ENCODE data around the gene PLPP1.

DNA sequence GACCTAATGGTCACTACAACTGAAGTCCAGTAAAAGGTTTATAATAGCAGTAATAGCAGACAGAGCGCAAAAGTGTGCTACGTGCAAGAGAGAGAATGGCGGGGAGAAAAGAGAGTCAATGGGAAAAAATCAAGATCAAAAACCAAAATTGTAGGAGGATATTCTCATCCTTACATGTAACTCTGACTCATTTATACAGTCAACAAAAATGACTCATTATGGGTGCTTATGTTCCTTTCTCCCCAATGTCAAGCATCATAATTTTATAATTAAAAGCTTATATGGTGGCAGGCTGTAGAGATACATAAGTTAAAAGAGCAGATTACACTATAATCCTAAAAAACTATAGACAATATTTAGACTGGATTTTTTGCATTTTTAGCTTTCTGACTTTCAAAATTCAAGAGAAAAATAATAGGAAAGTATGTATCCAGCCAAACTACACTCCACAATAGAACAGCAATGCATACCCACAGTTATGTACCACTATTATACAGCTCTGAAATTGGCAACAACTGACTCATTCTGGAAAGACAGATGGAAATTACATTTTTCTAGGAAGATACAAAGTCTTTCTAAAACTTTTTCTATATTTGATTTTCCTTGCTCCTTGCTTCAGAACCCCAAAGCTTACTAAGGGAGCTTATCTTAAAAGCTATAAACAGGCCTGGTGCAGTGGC lies 78.4 kb downstream of the PLPP1 start:
- TF ChIP-seq EZH2 (IDR thresholded peaks at IDR 0.05; ENCODE audit: insufficient read depth, poor library complexity, severe bottlenecking) (no peak), EZH2phosphoT487 (IDR thresholded peaks at IDR 0.05; ENCODE audit: insufficient read depth, low read depth) (no peak)

Data from GM23248 (cell line).